DOHH2 (cell line): ENCODE results near the gene CA12.

Experiments
- CTCF ChIP-seq: fragments of 200-600 bp; sonication (generic); IDR thresholded peaks from one replicate; pipeline ENCODE4 v1.5.1; 2014; ENCODE audit warnings: antibody characterized with exemption, mild to moderate bottlenecking, low read depth, low read length; ENCODE audit not compliant: poor library complexity, severe bottlenecking
- EZH2phosphoT487 ChIP-seq: fragments of 200-600 bp; sonication (generic); IDR thresholded peaks from 2 replicates; pipeline ENCODE4 v1.6.1; 2017; ENCODE audit warnings: borderline replicate concordance, mild to moderate bottlenecking, antibody characterized with exemption, low read length, moderate library complexity, mixed read lengths

GRCh38 chr15:63329567-63330350 lies 51.9 kb downstream of the CA12 start:
- no peak for TF ChIP-seq CTCF
- no peak for TF ChIP-seq EZH2phosphoT487
